GM19463 (cell line): ENCODE measurements around the gene LENG9.
"Not testable (repeated sequence)": the region's sequence is repeated elsewhere in the genome, so short reads cannot be mapped to it uniquely, and the experiment has no call there.

Source experiments
- ATAC-seq: cut with Tn5 transposase; IDR thresholded peaks from one replicate; pipeline ENCODE4 v1.9.1; 2021; ENCODE audit warnings: mild to moderate bottlenecking, moderate library complexity; ENCODE audit not compliant: unreplicated experiment

The LENG9 gene

DNA sequence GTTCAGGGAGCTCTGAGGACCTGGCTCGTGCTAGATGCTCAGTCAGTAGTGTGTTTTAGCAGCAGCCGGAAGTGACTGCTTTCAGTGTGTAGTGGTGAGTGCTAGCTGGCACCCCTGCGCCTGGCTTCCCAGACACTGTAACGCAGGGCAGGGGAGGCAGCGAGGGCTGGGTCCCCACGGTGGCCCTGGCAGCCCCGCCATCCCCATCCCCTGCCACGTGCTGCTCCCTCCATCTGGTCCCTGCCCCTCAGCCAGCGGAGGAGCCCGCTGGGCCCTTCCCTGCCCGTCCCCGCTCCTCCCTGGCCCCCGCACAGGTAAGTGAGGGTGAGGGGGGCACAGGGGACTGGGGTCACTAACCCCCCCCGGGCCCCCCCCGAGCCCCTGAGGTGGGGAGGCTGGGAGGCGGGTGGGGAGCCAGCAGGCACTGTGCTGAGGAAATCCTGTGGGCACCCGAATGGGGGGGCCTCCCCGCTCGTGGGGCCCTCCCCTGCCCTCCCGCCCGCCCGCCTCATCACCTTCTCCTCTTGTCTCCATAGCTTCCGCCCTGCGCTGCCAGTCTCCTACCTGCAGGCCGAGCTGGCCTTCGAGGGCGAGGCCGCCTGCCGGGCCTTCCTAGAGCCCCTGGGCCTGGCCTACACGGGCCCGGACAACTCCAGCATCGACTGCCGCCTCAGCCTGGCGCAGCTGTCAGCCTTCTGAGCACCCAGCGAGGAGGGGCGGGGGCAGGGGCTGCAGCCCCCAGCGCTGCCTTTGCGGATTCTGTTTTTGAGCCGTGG, 3.2 kb downstream of the LENG9 start:
- ATAC-seq = no peak

DNA sequence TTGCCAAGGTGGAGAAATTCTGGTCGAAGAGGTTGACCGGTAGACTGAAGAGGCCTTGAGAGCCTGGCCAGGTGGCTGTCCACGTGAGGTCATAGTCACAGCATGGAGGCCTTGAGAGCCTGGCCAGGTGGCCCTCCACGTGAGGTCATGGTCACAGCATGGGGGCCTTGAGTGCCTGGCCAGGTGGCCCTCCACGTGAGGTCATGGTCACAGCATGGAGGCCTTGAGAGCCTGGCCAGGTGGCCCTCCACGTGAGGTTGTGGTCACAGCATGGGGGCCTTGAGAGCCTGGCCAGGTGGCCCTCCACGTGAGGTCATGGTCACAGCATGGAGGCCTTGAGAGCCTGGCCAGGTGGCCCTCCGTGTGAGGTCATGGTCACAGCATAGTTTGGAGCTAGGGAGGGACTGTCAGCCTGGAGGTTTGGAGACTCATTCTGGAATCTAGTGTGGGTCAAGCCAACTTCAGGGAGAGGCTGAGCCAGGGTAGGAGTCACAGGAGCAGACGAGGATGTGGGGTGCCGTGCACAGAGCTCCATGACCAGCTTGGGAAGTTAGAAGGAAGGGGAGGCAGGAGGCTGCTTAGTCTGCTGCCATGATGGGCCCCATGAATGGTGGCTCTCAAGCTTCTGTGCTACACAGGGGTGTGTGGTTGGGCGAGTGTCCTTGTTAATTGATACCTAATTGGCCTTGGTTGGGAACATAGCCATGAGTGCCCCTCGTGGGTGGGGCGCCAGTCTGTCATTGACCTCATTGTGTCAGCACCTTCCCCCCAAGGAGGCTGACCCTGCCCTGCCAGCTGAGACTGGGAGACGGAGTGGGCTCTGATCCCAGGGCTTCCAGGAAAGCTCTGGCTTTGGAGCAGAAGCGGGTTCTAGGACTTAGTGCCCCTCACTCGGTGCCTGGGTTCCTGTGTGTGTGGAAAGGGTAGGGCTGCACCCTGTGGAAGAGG, 4.0 kb downstream of the LENG9 start:
- no peak for ATAC-seq

GRCh38 chr19:54458648-54459281, 4.8 kb downstream of the LENG9 start:
- no peak for ATAC-seq

DNA sequence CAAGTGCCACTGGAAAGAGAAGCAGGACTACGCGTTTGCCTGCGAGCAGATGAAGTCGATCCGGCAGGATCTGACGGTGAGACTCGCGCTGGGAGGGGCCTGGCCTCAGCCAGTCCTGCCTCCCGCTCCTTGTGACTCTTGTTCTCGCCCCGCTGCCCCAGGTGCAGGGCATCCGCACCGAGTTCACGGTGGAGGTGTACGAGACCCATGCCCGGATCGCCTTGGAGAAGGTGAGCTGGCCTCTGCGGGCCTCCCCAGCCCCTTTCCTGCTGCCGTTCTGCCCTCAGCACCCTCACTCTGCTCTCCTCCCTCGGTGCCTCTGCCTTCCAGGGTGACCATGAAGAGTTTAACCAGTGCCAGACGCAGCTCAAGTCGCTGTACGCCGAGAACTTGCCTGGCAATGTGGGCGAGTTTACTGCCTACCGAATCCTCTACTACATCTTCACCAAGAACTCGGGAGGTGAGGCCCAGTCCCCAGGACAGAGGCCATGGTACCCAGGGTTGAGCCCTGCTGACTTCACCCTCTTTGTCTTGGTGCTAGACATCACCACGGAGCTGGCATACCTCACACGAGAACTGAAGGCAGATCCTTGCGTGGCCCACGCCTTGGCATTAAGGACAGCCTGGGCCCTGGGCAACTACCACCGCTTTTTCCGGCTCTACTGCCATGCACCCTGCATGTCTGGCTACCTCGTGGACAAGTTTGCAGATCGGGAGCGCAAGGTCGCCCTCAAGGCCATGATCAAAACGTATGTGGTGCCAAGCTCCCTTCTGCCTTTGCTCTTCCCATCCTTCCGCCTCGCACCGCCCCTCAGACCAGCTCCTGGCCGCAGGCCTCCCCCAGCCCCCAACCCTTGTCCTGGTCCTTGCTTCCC, 5.6 kb downstream of the LENG9 start:
- no peak for ATAC-seq

DNA sequence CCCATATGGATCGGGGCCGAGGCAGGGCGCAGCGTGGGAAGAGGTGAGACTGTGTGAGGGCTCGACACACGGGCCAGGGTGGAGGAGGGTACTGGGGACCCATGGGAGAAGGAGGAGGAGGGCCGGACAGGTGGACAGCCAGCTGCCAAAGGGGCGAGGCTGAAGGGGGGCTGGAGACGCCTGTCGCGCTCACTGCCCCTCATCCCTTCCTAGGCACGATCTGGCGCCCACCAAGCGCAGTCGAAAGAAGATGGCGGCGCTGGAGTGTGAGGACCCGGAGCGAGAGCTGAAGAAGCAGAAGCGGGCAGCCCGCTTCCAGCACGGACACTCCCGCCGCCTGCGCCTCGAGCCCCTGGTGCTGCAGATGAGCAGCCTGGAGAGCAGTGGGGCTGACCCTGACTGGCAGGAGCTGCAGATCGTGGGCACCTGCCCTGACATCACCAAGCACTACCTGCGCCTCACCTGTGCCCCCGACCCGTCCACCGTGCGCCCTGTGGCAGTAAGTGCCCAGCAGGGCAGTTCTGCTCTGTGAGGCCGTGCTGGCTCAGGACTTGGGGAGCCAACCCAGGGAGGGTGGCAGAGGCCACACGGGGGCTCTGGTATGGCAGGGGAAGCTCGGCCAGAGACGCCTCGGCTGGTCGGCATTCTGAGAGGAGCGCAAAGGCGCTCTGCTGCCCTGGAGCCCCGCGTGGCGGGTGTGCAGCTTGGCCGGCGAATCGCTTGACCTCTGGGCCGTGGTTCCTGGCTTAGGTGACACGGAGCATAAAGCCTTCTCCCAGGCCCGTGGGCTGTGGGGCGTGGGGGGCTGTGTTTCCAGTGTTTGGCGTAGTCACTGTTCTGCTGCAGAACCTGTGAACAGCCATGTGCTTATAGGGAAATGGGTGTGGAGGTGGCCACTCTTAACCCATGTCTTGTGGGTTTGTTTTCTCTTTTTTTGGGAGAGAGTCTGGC, 6.9 kb downstream of the LENG9 start:
- ATAC-seq = no peak

DNA sequence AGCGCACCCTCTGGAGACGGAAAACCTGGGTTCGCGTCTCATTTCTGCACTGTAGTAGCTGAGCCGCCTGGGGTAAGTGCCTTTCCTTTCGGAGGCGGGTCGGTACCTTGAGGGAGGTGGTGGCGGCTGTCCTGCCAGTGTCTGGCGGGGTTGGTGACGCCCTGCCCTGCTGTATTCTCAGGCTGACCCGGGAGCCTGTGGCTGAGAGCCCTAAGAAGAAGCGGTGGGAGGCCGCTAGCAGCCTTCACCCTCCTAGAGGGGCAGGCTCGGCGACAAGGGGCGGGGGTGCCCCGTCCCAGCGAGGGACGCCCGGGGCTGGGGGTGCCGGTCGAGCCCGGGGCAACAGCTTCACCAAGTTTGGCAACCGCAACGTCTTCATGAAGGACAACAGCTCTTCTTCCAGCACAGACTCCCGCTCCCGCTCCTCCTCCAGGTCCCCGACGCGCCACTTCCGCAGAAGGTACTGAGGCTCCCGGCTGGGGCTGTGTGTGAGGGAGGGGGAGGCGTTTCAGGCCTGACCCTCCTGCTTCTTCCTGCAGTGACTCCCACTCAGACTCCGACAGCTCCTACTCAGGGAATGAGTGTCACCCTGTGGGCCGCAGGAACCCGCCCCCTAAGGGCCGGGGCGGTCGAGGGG, 7.7 kb downstream of the LENG9 start:
- no peak for ATAC-seq

DNA sequence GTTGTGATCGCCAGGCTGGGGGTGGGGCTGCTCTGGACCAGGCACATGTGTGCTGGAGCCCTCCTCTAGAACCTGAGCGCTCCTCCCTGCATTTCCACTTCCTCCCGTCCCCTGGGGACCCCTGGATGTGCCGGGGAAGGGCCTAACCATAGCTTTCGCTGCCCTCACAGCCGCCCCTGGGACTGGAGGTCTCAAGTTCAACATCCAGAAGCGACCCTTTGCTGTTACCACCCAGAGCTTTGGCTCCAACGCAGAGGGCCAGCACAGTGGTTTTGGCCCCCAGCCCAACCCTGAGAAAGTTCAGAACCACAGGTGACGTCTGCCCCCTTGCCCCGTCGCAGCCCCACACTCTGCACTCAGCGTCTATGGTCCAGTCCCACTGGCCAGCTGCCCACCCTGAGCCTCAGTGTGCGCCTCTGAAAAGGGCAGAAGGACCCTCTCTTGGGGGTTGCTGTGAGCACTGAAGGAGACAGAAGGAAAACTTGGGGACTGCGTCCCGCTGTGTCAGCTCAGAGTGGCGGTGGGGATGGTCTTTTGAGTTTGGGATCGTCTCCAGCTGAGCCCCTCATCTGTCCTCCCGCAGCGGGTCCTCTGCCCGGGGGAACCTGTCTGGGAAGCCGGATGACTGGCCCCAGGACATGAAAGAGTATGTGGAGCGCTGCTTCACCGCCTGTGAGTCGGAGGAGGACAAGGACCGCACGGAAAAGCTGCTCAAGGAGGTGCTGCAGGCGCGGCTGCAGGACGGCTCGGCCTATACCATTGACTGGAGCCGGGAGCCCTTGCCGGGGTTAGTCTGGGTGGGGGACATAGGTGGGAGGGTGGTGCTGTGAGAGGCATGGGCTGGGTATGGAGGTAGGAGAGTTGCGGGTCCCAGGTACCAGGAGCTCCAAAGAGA, 8.6 kb downstream of the LENG9 start:
- ATAC-seq = no peak

DNA sequence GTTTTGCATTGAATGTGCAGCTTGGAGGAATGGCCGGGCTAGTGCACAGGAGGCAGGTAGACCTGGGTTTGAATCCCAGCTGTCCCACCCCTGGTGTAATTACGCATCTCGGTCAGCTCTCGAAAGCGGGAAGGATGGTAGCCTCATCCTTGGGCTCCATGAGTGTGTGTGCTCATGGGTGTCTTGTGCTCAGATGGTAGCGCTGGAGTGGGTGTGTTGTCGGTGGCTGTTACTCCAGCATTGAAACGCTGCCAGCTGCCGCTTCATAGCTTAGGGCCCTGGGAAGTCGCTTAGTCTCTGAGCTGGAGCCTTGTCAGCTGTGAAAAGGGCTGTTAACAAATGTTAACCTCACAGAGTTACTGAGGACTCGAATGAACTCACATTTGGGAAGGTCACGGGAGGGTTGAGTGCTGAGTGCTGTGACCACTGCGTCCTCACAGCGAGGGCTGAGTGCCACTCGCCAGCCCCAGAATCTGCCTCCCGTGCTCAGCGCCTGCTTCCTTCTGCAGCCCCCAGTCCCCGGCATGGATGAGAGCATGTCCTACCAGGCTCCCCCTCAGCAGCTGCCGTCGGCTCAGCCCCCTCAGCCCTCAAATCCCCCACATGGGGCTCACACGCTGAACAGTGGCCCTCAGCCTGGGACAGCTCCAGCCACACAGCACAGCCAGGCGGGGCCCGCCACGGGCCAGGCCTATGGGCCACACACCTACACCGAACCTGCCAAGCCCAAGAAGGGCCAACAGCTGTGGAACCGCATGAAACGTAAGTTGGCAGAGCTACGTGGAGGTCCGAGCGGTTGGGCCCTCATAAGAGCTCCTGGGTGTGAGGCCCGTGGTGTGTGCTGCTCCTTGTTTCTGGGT, 9.4 kb downstream of the LENG9 start:
- no peak for ATAC-seq

- no peak for ATAC-seq
Observed at GRCh38 chr19:54452626-54453025, 11.0 kb downstream of the LENG9 start.

- no peak for ATAC-seq
Observed at GRCh38 chr19:54451997-54452396, 11.6 kb downstream of the LENG9 start.

- no peak for ATAC-seq
Observed at GRCh38 chr19:54451331-54451871, 12.2 kb downstream of the LENG9 start.

DNA sequence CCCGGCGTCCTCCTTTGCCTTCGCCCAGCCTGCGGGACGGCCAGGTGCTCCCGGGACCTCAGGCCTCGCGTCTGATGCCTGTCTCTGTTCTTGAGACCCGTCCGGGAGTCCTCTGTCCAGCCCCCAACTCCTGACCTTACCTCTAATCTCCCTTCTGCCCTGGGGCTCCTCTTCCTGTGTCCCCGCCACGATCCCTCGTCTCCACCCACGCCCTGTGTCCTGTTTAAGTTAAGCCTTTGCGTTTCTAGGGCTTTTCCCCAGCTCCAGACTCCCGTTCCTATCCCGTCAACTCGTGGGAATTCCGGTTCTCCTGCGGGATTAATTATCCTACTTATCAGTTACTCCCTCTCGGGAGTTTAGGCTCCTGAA, 13.9 kb downstream of the LENG9 start:
- ATAC-seq = no peak

GRCh38 chr19:54448774-54449700, 14.5 kb downstream of the LENG9 start, which contains the start of gene LENG8:
TSS of gene LENG8 (plus strand) at chr19:54449199. CDS start at chr19:54451345, 2,146 bp downstream.
- ATAC-seq = peak; percentile 90

- no peak for ATAC-seq
Observed at GRCh38 chr19:54448040-54448773, 15.4 kb downstream of the LENG9 start.

GRCh38 chr19:54446349-54446748, 17.2 kb downstream of the LENG9 start:
- ATAC-seq = not testable (repeated sequence)
